ENCODE results near the gene RPH3AL.

The RPH3AL gene, protein sequence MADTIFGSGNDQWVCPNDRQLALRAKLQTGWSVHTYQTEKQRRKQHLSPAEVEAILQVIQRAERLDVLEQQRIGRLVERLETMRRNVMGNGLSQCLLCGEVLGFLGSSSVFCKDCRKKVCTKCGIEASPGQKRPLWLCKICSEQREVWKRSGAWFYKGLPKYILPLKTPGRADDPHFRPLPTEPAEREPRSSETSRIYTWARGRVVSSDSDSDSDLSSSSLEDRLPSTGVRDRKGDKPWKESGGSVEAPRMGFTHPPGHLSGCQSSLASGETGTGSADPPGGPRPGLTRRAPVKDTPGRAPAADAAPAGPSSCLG

DNA sequence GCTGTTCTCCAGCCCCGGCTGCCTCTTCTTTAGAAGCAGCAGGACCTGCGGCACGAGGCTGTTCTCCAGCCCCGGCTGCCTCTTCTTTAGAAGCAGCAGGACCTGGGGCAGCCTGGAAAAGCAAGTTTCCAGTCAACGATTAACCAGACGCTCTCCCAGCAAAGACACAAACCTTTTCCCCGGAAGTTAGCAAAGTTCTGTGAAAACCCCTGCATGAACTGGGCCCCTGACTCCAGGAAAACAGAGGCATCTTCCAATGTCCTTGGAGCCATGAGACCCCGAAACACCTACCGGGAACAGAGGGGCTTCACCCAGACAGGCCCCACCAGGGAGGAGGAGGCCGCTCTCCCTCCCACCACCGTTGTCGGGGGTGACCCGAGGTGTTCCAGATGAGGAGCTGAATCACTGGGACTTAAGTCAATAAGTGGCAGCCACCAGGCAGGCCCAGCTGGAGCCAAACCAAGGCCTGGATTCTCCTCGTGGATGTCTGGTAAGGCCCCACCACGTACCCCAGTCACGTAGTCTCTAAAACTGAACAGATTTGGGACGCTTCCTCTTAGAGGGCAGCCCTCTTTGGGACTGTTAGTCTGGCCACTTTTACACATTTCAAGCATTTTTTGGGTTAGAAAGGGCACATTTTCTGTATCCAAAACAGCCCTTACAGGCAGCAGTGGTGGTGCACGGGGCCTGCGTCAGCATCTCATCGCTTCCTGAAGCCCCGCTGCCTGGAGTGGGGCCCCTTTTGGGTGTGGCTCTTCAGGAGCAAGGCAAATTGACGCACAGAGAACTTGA is at the start of gene RPH3AL:
Gene RPH3AL, minus strand, starts transcription at position 387 of the 792 bp plus-strand sequence. CDS start 25,264 bp downstream, outside the sequence.
- no peak for DNase-seq

DNA sequence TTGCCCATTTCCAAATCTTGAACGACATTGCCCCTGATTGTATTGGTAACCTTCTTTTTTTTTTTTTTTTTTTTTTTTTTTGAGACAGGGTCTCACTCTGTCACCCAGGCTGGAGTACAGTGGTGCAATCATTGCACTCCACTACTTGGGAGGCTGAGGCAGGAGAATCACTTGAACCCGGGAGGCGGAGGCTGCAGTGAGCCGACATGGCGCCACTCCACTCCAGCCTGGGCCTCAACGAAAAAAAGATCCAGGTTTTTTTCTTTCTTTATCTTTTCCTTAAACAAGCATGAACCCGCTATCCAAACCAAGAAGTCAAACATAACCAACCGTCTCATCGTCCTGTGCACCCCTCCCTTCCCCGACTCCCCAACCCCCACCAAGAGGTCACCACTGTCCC is 47.6 kb upstream of the RPH3AL start:
- DNase-seq, result no peak

DNA sequence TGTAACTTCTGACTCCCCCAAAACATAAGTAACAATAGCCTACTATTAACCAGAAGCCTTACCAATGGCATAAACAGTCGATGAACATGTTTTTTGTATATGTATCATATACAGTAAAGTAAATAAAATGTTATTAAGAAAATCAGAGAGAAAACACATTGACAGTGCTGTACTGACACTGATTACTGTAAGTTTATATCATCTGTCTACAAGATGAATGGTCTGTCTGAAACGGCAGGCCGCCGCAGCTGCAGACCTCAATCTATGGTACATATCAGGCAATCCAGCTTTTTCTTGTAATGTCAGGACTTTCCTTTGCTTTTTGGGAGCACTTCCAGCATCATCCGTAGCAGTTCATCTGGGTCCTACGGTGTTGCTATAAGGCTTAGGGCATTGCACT is 44.2 kb upstream of the RPH3AL start:
- DNase-seq, result no peak

DNA sequence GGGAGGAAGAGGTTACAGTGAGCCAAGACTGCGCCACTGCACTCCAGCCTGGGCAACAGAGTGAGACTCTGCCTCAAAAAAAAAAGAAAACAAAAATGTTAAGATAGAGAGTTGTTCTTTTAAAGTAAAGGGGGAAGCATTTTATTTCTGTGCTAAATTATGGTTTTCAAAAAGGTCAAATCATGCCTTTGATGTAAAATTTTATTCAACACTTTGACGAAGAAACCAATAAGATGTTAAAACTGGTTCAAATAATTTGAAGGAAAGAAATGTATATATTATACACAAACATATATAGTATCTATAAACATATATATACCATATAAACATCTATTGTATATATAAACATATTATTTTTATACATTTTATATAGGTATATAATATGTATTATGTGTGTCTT is 43.4 kb upstream of the RPH3AL start:
- no peak for DNase-seq

DNA sequence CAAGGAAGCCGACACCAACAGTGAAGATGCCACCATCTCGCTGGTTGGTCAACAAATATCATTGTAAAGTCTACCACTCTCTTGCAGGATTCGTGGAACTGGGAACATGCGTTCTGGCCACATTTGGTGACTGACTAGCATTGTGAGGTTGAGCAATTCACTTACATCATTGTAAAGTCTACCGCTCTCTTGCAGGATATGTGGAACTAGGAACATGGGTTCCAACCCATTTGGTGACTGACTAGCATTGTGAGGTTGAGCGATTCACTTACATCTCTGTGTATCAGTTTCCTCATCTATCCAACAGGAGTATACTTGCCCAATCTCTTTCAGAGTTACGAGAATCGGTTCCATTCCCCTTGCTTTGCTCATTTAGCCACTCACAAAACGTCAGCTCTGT is 42.6 kb upstream of the RPH3AL start:
- DNase-seq, result no peak

DNA sequence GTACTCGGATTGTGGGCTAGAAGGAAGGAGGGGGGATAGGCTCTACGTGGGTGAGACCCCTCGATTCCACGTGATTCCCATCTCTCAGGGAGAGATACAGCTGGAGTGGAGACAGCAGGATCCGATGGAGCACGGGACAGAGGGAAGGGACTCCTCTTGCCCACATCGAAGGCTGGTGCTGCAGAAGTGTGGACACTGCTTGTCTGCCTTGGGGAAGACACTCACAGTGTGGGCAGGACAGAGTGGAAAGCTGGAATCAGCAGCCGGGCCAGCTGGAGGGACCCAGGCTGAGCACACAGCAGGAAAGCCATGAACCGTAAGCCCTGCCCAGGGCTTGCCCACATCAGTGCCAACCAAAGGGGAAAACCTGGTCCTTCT is 42.1 kb upstream of the RPH3AL start:
- DNase-seq, result no peak

DNA sequence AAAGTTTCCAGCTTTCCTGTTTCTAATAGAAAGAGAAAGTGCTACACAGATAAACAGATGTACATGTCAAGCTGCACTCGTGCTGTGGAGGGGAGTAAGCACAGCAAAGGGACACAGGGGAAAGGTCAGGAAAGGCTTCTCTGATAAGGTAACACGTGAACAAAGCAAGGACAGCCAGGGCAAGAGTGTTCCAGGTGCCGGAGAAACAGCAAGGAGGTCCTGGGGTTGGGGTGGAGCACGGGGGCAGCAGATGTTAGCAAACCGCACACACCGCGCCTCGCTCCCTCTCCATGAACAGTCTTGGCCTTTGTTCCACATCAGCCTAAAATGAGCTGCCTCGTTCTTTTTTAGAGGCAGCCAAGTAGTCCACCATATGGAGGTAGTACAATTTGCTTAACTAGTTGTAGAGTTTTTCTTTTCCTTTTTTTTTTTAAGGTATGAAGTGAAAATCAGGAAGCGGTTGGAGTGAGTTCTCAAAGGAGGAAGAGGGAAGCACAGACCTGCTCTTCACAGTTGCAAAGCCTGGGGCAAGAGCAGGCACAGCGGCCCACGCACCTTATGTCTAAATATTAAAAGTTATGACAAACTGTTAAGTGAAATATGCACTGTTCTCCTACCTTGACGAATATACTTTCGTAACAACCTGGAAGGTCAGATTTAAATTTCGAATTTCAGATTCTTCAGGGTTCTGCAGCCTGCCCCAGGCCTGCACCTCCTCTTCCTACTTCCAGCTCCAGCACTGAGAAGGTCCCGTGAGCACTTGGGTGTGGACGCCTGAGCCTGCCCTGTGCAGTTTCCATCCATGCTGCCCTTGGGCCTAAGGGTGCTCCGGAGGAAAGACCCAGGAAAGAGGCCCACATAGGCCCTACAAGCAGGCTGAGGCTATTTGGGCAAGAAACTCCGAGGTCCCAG is 41.5 kb upstream of the RPH3AL start:
- no peak for DNase-seq

DNA sequence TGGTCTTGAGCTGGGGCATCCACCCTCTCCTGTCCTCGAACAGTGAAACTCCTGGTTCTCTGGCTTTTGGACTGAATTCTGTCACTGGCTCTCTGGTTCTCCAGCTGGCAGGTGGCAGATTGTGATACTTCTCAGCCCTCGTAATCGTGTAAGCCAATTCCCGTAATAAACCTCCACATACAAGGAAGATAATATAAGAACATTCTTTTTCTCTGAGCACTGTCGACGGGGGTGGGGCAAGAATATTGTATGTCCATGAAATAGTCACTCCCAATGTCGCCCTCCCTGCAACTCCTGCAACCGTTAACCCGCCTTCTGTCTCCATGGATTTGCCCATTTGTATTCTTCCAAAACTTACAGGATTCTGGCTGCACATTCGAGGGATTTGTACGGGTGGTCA is 39.2 kb upstream of the RPH3AL start:
- no peak for DNase-seq

DNA sequence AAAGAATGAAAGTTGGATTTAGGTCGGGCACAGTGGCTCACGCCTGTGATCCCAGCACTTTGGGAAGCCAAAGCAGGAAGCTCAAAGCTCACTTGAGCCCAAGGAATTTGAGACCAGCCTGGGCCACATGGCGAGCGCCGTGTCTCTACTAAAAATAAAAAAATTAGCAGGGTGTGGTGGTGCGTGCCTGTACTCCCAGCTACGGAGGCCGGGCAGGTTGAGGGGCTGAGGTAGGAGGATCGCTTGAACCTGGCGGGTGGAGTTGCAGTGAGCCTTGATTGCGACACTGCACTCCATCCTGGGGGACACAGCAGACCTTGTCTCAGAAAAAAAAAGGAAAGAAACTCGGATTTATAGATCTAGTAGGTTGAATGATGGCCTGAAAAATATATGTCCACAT is 37.4 kb upstream of the RPH3AL start:
- DNase-seq, result no peak

DNA sequence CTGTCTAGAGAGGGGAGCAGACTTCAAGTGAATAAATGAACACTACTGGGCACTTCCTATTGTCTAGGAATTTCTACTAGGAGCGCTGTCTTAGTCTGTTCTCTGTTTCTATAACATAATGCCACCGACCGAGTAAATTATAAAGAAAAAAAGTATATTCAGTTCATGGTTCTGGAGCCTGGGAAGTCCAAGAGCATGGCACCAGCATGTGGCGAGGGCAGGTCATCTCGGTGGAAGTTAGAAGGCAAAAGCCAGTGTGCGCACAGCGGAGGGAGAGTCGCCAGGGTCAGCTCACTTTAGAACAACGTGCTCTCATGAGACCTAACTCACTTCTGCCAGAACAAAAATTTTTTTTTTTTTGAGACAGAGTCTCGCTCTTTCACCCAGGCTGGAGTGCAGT is 35.5 kb upstream of the RPH3AL start:
- no peak for DNase-seq

DNA sequence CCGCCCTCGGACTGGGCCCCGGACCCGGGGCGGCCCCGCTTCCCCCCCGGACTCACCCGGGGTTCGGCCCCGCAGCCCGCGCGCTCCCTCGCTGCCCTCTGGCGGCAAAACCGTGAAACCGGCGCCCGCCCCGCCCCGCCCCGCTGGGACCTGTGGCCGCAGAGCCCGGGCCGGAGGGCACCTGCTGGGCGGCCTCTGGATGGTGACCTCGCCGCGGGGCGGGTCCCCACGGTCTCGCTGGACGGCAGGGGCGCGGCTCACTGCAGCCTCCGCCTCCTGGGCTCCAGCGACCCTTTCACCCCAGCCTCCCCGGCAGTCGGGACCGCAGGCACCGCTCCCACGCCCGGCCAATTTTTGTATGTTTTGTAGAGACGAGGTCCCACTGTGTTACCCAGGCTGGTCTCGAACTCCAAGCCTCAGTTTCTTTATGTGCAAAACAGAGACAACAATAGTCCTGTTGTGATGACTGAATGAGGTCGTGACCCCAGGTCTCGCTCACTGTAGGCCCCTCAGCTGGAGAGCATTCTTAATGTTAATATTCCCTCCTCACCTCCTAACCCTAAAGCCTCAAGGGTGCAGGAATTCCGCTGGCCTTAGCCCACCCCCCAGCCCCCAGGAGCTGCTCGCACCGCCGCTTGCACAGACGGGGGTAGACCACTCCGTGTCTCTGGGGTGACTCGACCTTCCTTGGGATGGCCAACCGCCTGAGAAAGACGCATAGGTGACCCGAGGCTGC is 33.7 kb upstream of the RPH3AL start:
- peak; percentile 23 for DNase-seq

DNA sequence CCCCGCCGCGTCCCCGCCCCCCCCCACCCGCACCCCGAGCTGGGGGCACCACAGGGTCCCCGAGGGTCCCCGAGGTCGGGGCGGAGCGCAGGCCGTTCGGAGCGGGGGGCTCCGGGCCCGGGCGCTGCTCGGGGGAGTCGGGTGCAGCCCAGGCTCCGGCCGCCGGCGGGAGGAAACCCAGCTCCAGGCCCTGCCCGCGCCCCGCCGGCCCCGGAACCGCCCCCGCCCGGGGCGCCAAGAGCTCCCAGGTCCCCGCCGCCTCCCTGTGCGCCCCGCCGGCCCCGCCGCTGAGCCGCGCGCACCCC is 33.2 kb upstream of the RPH3AL start:
- no peak for DNase-seq

DNA sequence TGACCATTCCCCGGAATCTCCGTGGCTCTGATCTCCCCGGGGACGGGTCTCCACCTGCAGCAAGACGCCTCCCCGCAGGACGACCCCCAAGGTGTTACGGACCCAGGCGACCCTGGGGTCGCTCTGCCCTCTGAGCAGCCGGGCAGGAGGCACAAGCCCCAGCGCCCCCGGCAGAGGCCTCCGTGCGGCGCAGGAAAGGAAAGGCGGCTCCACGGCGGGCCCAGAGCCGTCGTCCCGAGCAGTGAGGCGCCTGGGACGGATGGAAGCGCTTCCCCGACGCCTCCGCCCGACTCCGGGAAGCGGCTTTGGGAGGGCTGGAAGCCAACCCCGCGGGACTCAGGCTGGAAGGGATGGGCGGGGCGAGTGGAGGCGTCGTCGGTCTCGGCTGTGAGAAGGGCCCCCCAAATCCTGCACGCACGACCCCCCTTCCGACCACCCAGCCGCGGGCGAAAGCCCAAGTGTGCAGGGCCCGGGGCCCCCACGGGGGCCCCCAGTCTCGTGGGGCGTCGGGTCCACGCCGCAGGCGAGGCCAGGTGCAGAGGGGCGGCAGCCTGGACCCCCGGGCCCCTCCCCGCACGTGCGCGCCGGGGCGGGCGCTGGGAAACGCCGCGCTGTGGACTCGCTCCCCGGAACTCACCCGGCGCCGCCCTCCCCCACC is 32.7 kb upstream of the RPH3AL start:
- no peak for DNase-seq

DNA sequence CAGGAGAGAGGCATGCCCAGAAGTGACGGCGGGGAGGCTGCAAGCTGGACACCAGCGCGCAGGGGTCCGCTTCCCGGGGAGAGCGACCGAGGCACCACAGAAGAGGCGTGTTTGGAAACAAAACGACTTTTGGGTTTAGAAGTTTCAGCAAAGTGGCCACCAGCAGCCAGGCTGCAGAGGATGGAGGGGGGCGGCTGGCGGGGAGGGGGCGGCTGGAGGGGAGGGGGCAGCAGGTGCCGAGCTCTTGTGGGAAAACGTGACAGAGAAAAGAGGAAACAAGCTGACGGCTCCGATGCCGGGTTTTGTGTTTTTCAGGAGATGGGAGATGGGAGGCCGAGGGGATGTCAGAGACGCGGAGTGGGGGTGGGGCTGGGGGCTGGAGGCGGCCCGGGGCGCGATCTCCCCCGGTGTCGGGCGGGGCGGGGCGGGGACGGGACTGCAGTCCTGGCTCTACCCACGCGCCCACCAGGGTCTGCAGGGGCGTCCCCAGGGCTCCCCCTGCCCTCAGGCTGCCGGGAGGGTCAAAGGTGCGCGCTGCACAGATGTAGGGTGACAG is 32.1 kb upstream of the RPH3AL start:
- DNase-seq, result no peak

DNA sequence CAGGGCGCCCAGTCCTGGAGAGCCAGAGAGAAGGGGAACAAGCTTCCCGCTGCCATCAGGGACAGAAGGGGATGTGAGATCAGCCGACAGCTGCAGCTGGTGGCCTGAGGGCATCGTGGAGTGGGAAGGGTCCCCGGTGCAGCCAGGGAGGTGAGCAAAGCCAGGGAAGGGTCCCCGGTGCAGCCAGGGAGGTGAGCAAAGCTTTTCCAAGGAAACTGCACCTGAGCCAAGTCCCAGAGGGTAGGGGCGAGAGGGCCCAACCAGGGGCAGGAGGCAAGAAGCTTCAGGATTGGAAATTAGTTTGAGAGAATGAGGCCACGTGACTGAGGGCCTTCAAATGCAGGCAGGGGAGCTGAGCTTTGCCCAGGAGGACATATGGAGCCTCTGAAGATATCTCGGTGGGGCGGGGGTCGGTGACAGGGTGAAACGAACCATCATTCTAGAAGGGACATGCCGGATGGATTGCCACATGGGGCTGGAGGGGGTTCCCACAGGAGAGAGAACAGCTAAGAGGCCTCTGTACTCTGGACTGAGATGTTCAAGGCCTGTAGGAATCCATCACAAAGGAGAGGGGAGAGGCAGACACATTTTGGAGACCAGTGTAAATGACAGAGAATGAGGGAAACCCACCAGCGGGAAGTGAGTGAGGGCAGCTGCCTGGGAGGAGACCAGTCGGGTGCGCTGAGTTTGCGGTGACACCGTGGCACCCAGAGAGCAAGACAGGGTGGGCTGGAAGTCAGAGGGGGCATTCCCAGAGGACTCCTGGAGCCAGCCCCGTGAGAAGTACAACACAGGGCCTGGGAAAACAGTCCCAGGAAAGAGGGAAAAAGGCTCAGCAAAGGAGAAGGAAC is 31.4 kb upstream of the RPH3AL start:
- DNase-seq, result no peak

DNA sequence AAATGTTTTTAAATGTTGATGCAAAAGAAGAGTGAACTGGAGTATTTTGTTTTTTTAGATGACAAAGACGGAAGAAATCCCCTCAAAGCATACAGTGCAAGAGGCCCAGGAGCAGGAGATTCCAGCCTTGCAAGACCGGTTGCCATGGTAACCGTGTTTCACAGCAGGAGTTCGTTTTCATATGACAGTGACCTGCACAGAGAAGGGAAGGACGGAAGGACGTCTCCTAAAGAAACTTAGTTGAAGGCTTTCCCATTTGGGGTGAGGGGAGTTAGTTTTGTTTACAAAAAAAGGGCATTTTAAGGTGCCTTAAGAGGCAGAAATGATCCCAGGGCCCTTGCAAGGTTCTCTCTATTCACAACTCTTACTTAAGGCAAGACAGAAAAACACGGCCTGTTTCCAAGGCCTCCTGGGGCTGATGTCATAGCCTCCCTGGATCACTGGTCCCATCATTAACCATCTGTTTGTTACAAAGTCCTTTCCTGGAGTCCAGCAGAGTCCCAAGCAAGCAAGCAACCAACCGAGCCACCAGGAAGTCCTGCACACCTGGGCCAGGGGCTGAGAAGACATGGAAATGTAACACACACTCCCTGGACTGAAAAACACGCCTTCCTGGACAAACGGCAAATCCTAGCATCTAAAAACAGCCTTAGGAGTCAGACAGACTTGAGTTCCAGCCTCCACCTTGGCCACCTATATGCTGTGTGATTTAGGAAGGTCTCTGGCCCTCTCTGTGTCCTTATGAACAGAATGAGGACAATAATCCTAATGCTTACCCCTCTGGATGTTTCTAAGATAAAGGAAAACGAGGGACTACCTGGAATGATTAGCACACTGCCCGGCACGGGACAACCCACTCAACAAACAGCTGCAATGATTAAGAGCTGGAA is 30.3 kb upstream of the RPH3AL start:
- DNase-seq, result no peak

DNA sequence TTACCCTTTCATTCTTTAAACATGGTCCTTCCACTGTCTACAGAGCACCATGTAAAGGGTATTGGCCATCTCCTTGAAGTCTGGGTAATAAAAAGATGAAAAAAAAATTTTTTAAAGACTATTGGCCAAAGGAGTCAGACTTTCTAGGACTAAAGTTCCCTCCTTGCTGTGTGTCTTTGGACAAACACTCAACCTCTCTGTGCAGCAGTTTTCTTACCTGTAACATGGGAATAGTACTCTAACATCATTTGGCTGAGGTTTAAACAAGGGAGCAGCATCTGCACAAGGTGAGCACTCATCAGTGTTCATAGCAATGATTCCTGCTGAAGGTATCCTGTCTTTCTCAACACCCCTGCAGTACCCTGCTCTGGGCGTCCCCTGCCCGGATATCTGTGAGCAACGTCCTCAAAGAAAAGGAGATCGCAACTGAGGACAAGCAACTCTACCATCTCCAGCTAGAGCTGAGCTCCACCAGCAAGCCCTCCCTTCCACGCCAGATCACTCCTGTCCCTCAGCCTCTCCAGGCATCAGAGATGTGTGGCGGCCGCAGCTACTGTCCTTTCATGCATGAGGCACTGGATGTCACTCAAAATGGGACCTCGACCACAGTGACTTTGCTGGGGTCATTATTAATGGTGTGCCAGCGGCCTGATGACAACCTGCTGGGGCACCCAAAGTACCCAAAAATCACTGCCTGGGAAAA is 29.5 kb upstream of the RPH3AL start:
- no peak for DNase-seq

DNA sequence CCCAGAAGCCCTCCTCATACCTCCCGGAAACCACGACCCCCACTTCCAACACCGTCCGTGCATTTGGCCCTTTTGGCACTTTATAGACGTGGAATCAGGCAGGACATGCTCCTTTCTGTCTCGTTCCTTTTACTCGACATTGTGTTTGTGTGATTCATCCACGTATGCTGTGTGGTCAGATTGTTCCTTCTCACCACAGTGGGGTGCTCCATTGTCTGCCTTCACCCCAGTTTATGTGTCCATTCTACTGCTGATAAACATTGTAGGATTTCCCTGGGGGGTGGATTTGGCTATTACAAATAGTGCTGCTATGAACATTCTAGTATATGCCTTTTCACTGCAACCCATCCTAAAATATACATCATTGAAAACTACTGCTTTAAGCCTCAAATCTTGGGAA is 28.9 kb upstream of the RPH3AL start:
- no peak for DNase-seq
